ENCODE measurements around the gene ANKRD44.

ANKRD44 gene

GRCh38 chr2:197322143-197322542, 11.6 kb upstream of the ANKRD44 start:
- DNase-seq (ENCODE audit: low read depth in 2 of 2), result no peak

GRCh38 chr2:197315371-197315770, 4.8 kb upstream of the ANKRD44 start:
- DNase-seq (ENCODE audit: low read depth in 2 of 2), result no peak

- DNase-seq (ENCODE audit: low read depth in 2 of 2), result no peak
Measured at GRCh38 chr2:197312186-197312585, 1.6 kb upstream of the ANKRD44 start.

- DNase-seq (ENCODE audit: low read depth in 2 of 2), result no peak
Measured at GRCh38 chr2:197311421-197312033, 947 bp upstream of the ANKRD44 start.

DNA sequence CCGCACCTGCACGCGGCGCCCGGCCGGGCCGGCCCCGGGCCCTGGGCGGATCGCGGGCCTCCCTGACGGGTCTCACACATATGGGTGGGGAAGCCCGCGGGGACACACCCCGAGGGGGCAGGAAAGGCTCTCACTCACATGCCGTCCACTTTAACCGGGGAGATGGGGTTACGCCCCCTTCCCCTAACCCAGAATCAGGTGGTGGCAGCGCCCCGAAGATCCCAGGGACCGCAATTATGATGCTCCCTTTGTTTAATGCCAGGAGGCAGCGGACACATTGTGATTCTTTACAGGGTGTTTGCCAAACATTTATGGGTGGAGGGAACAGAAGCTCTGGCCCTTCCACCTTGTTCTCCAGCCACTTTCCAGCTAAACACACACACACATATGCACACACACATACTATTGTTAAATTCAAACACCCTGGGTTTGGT, 424 bp upstream of the ANKRD44 start:
- DNase-seq (ENCODE audit: low read depth in 2 of 2), result no peak

GRCh38 chr2:197309691-197310231, 819 bp downstream of the ANKRD44 start:
- no peak for DNase-seq (ENCODE audit: low read depth in 2 of 2)

DNA sequence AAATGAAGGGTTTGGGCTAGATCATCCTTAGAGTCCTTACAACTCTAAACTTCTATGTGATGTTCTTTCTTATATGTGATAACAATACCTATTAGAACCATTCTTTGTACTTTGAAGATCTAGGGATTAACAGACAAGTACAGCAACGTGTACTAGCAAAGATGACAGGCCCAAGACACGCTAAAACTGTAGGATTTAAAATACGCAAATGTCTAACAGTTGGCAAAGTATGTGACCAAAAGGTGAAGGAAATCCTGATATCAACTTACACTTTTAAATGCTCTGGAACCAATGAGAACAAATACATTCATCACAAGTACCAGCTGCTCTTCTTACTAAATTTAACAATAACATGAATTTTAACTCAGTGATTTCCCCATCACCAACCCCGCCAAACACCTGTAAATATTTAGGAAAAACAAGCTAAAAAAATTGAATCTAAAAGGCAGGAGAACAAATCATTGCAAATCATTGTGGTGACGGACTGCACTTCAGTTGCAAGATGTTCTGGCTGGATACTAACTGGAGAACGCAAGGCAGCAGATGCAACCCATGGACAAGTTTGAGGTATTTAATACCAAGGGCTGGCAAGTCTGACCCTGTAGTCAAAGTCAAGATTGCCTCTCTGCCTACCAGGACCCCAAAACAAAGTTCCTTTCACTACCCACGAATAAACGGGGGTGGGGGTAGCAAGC, 1.4 kb downstream of the ANKRD44 start:
- DNase-seq (ENCODE audit: low read depth in 2 of 2), result no peak

DNA sequence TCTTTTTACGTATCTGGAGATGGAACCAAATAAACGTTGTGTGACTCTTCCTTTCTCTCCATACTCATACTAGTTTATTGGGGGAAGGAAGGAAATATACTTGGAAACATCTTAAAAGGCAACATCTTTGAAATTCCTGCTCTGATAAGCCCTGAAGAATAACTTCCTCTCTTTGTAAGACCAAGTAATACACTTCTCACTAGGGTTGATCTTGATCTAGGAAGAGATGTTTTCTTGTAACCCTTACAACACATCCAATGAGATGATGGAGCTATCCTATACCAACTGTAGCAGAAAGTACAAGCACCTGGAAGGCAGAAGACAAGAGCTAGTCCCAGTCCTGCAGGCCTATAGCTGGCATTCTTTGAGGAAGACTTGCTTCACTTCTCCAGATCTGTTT, 2.0 kb downstream of the ANKRD44 start:
- DNase-seq (ENCODE audit: low read depth in 2 of 2), result no peak

GRCh38 chr2:197307933-197308521, 2.6 kb downstream of the ANKRD44 start:
- no peak for DNase-seq (ENCODE audit: low read depth in 2 of 2)

DNA sequence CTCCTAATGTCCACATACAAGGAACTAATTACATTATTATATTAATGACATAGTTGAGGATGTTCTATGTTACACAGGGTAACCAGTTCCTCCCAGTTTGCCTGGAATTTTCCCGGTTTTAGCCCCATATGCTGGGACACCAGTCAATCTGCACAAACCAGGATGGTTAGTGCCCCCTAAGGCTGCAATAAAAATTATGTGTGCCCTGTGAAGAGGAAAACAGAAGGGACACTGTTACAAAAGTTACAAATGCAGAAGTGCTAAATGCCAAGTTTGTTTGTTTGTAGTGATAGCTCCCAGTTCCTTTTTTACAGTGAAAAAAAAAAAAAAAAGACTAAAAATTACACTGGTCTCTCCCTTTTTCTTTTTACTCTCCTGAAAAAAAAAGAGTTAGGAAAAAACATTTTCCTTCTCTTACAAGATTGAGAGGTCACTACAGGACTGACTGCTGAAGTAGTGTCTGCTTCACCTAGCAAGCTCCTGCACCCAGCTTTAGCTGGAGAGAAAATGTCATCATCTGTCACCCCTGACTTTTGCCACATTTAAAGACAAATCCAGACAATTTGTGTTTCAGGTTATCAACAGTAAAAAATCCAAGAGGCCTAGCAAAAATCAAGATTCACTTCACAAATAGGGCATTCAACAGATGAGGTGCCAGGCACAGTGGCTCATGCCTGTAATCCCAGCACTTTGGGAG, 3.2 kb downstream of the ANKRD44 start:
- no peak for DNase-seq (ENCODE audit: low read depth in 2 of 2)

GRCh38 chr2:197306696-197307040, 3.9 kb downstream of the ANKRD44 start:
- no peak for DNase-seq (ENCODE audit: low read depth in 2 of 2)

GRCh38 chr2:197306024-197306695, 4.4 kb downstream of the ANKRD44 start:
- DNase-seq (ENCODE audit: low read depth in 2 of 2), result no peak

DNA sequence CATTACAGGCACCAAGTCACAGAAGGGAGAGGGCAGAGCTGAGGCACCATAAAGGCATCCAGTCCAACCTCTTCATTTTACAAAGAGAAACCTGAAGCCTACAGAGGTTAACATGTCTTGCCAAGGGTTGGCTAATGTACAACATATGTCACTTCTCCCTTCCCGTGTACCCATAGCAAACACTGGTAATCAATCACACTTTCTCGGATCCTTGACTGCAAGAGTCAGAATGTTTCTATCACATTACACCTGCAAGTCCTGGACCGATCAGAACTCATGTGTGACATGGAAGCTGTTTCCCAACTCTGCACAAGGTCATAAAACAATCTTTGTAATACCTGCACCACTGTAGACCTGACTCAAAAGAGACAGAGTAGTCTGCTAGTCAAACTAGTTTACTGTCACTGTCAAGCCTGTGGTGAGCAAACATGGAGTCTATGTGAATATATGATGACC, 6.0 kb downstream of the ANKRD44 start:
- no peak for DNase-seq (ENCODE audit: low read depth in 2 of 2)

- DNase-seq (ENCODE audit: low read depth in 2 of 2), result no peak
Measured at GRCh38 chr2:197300139-197300538, 10.4 kb downstream of the ANKRD44 start.

DNA sequence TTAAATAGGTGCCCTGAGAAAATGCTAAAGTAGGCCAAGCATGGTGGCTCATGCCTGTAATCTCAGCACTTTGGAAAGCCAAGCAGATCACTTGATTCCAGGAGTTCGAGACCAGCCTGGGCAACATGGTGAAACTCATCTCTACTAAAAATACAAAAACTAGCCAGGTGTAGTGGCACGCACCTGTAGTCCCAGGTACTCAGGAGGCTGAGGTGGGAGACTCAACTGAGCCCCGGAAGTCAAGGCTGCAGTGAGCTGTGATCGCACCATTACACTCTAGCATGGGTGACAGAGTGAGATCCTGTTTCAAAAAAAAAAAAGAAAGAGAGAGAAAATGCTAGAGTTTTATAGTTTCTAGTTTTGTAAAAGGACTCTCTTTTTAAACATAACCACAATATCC, 12.0 kb downstream of the ANKRD44 start:
- DNase-seq (ENCODE audit: low read depth in 2 of 2), result no peak

GRCh38 chr2:197297772-197298318, 12.7 kb downstream of the ANKRD44 start:
- no peak for DNase-seq (ENCODE audit: low read depth in 2 of 2)

- DNase-seq (ENCODE audit: low read depth in 2 of 2), result no peak
Measured at GRCh38 chr2:197297266-197297665, 13.3 kb downstream of the ANKRD44 start.

DNA sequence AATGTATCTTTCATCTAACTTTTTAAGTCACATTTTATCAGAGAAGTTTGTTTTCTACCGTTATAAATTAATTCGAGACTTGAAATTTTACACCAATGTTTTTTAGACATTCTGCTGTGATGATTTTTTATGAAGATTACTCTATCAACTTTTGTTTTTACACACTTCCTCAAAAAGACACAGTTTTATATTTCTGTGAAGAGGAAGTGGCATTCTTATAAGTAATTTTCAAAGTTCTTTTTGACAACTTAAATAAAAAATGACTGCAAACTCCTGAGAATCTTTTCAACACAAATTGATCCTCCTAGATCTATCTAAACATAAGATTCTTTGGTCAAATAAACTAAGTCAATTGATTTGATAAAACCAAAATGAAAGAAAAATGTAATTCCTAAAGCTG, 13.7 kb downstream of the ANKRD44 start:
- DNase-seq (ENCODE audit: low read depth in 2 of 2), result no peak

GRCh38 chr2:197294260-197294659, 16.3 kb downstream of the ANKRD44 start:
- DNase-seq (ENCODE audit: low read depth in 2 of 2), result no peak

GRCh38 chr2:197293252-197294007, 17.1 kb downstream of the ANKRD44 start:
- DNase-seq (ENCODE audit: low read depth in 2 of 2), result no peak

DNA sequence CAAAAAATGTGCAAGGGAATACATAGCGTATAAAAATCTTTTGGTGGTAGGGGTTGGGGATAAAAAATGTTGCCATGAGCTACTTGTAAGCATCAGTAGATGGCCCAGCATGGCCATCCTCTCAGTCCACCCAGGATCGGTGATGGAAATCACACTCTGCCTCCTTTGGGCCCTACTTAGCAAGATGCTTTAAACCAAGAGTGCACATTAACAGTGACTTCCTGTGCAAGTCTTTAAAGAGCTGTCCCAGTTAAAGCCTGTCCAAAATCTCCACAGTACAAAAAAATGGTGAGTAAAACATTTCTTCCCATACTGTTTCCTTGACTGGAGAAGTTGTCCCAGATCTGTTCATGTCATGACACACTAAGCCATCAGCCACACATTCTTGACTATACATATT, 18.0 kb downstream of the ANKRD44 start:
- no peak for DNase-seq (ENCODE audit: low read depth in 2 of 2)

Measured in activated CD4-positive, alpha-beta T cell treated with anti-CD3 and anti-CD28 coated beads for 24 hours (primary cell).